IPS DF 4.7 (cell line): ENCODE data around the gene MSRB3.
"Not testable (repeated sequence)": the region's sequence is repeated elsewhere in the genome, so short reads cannot be mapped to it uniquely, and the experiment has no call there.

Experiments used
- DNase-seq: peaks from one replicate; pipeline ENCODE4 v3.0.0-alpha.2; 2013; ENCODE audit warnings: low spot score; ENCODE audit errors: extremely low read depth

MSRB3 gene

DNA sequence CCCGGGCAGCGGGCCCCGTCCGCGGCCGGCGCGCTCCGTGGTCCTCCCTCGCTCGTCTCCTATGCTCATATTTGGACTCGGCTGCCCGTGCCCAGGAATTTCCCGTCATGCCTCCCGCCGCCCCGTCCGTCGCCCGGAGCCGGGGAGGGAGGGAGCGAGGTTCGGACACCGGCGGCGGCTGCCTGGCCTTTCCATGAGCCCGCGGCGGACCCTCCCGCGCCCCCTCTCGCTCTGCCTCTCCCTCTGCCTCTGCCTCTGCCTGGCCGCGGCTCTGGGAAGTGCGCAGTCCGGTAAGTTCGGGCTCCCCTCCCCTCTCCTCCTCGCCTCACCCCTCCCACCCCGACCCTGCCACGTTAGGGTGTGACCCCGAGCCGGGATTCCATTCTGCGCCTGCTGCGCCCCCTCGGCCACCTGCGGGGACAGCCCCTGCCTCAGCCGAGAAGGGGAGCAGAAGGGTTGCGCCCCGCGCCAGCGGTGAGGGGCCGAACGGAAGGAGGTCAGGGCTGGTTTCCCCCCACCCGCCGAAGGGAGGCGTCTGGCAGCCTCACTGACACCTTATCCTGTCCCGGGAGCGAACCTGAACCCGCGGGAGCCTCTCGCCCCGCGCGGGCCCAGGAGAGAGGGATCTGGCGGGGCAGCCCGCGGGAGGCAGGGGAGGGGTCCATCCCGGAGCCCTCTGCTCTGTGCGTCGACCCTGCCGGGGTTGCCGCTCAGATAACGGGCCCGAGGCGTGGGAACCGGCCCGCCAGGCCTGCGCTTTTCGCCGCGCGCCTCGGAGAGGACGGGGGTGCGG, at the start of gene MSRB3:
TSS of gene MSRB3 (plus strand) at position 108 of the 793 bp plus-strand sequence. CDS start 29,897 bp downstream, outside the sequence.
- no peak for DNase-seq

DNA sequence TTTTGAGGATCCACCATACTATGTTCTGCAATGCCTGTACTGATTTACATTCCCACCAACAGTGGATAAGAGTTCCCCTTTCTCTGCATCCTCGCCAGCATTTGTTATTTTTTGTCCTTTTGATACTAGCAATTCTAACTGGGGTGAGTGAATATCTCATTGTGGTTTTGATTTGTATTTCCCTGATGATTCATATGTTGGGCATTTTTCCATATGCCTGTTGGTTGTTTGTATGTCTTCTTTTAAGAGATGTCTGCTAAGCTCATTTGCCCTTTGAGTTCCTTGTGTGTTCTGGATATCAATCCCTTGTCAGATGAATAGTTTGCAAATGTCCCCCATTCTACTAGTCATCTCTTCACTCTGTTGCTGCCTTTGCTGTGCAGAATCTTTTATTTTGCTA, 49.0 kb upstream of the MSRB3 start:
- DNase-seq: no peak

DNA sequence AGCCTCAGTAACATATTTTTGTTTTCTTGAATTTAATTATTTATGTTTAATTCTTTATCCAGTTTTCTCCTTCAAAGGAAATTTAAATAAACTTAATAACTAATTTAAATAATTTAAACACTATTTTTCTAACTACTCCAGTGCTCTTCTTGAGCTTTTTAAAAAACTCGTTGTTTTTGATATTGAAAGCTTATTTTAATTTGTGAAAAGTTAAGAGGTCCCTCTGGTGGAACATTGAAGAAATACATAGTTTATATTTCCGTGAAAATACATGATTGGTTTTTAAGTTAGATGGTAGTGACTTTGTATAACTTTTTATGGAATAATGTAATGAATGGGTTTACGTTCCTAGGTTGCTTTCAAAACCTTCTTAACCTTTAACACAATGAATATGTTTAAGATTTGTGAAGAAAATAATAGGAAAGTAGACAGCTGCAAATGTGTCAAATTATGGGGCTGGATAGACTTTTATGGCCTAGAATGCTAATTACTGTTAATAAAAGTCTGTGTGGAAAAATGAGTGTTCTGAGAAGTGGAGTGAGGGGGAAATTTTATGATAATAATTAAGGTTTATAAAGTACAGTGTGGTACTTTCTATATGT, 45.9 kb upstream of the MSRB3 start:
- no peak for DNase-seq

DNA sequence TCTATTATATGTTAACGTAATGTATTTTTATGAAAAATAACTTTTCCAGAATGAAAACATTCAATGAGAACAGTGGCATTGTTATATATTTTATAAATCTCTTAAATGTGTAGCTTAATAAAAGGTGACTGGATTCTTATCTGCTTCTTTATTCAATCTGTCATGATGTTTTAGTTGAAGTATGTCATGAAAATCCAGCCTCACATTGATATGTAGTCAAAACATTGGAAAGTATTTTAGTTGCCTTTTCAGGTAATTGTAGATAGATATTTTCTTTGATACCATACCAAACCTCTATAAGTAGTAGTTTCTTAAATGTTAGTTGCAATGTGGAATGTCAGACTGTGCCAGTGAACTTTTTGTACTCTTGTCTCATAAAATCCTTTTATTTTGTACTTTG, 41.3 kb upstream of the MSRB3 start:
- DNase-seq: no peak

DNA sequence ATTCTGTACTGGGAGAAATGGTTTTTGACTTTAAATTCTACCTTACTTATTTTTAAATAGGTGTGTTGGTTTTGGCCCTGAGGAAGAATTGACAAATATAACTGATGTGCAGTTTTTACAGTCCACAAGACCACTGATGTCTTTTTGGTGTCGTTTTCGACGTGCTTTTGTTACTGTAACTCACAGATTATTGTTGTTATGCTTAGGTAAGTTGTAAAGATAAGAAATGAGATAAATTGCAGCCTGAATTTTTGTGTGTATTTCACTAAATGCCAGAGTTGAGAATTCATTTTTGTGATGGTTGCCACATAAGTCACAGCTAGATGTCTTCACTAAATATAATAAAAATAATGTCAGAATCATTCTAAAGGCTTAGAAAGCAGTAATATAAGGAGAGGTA, 39.9 kb upstream of the MSRB3 start:
- no peak for DNase-seq

DNA sequence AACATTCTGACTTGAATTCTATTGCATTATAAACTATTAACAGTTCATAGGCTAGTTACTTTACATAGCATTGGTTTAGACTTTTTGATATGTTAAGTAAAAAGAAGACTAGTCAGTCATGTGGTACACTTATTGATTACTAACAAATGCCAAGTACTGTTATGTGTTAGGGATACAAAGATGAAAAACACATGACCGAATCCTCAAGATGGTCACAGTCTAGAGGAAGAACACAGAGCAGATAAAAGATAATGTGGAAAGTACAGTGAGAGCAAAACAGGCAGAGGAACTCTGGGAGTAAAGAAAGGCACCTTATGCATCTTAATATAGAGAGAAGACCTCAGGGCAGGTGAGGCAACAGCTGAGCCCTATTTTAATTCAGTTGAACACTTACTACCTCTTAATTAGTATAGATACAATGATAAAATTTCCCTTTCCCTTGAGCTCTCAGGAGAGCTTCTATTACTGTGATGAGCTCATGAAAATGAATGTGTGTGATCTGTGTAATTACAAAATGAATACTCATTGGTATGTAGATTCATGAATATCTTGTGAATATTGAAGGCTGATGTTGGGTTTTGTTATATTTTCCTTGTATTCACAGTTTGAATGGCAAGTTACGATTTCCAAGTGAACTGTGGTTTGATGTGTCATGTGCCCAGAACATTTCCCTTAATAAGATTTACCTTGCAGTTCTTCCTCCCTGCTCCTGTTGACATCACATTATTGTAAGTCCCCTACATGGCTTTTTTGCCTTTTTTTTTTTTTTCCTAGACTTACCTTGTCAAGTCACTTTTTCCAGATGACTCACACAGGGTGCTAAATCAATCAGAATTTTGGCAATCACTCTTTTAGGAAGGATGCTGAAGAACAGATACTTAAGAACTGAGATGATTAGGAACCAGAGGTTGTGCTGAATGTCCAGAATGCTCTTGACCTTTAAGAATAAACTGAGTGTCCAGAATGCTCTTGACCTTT, 29.5 kb upstream of the MSRB3 start:
- no peak for DNase-seq

DNA sequence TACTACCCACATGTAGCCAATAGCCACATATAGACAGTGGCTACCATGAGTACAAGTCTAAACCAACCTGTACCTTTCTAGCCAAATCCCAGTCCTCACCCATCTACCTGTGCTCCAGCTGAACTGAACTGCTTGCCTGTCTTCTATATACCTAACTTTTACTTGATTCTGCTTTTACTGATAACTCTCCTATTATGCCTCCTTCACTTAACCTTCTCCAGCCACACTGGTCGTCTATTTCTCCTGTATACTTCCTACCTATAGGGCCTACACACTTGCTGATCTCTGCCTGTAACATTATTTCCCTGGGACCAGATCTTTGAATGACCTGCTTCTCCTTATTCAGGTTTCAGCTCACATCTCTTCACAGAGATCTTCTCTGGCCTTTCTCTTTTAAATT, 26.0 kb upstream of the MSRB3 start:
- DNase-seq: no peak

DNA sequence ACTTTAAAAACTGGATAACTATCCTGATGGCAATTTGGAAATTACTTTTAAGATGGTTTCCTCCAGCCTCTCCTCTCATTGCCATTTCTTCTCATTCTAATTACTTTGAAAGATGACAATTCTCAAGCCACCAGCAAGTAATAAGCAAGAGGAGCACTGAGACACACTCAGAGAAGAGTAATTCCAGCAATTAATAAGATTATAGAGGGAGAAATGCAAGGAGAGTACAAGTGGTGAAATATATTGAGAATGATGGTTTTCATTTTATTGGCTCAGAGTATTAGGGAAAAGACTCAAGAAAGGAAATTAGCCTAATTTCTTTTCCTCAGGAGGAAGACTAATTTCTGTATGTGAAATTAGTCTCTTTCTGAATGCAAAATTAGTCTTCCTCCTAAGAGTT, 20.5 kb upstream of the MSRB3 start:
- DNase-seq: no peak

GRCh38 chr12:65259501-65259900, 19.0 kb upstream of the MSRB3 start:
- no peak for DNase-seq

DNA sequence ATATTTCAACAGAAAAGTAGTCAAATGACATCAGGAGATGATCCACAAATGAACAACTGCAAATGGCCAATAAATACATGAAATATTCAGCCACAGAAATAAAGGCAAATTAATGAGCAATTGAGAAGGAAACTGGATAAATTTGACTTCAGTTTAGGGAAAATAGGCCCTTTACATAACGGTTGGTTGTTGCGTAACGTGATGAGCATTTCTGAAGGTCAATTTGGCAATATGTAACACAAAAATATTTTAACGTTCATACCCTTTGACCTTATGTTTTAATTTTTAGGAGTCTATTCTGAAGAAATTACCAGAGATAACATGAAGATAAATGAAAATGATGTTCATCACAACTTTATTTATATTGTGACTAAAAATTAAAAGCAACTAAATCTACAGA, 14.7 kb upstream of the MSRB3 start:
- DNase-seq: no peak

DNA sequence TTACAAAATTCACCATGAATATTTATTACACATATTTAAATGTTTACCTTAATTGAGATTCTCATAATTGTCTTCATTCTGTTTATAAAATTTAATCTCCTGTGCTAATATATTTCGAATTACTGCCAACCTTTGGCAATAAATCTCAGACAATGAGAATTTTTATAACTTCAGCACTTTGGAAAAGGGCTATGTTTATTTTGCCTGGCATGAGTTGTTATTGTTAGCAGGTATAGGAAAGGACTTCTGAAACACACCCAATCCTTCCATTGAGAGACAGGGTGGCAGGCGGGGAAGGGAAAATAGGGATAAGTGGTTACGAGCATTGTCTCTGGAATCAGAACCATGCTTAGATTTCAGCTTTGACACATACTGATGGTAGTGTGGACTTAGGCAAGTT, 12.1 kb upstream of the MSRB3 start:
- DNase-seq: no peak

DNA sequence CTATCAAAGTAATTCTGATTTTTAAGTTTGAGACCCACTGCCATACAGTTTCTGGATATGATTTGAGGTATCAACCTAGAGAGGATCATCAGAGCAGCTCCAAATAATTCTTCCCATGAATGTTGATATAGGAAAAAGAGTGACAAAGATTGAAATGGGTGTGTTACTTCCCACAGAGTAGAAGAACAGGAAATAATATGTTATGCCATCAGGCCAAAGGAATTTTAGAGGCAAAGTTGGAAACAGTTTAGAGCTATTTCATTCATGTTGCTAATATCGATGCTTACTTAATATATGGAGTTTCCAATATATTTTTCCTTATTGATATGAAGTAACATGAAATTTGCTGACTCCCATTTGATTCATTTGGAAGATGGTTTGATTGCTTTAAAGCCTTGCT, 8.9 kb upstream of the MSRB3 start:
- no peak for DNase-seq

DNA sequence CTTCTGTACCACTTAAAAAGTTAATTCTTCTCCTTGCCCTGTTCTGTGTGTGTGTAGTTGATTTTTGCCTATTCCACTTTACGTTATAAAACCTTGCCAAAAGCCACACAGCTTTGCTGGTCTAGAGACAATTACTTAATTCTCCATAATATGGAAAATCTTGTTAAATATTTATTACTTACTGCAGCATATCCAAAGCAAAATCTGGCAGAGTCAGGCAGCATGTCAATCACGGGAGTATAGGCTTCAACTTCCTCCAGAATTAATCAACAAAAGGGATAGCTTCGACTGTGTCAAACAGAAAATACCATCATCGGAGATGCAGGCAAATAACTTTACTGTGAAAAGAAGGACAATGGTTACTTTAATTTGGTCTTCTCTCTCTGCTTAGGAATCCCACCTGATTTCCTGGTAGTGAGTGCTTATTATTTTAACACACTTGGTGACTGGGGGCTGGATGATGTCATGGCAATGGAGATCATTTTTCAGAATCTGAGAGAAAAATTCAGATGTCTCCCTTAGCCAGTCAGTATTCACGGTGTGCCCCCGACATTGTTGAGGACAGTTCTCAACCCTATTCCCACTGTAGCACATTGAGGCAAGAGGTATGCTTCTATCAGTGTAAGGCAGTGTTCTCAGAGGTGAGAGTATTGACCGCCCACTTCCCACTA, 3.7 kb upstream of the MSRB3 start:
- no peak for DNase-seq

DNA sequence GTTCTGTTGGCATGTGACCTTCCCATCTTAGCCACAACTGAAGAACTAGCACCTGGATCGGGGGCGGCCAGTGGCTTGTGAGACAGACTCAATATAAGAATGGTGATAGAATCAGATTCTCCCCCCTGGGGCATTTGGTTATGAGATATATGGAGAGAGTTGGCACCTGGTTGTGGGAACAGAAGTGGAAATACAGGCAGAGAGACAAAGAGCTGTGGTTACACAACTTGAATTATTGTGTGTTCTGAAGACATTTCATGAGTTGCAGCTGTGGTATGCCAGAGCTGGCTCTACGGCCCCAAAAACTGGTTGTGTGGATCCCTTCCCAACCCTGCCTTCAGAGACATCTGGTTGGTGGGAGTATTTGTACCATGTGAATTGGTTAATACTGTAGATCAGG, 2.9 kb upstream of the MSRB3 start:
- no peak for DNase-seq

DNA sequence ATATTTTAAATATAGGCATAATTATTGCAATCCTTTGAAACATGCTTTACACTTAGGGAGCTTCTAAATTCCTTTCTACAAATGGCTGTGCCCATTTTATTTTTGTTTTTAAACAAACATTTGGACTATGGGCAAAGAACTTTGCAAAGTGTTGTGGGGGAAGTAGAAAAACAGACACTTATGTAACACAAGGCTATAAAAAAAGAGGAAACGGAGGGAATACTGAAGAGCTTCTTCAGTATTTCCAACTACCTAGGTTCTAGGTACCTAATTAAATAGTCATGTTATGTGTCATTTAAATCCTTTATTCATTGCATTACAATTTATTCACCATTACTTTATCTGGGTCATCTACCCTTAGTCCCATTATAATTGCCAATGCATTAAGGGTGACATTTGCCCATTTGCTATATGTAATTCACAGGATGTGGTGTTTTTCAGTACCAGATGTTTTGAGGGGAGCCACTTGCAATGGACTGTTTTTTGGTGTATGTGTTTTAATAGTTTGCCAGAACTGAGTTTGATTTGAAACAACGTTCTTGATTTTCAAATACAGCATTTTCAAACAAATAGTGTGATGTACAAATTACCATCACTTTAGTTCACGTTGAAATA, 1.5 kb upstream of the MSRB3 start:
- no peak for DNase-seq

GRCh38 chr12:65277994-65278575, 398 bp upstream of the MSRB3 start:
- no peak for DNase-seq

- no peak for DNase-seq
These were observed 1.1 kb downstream of the MSRB3 start for GRCh38 chr12:65279369-65280112.

- no peak for DNase-seq
These were observed 1.8 kb downstream of the MSRB3 start for GRCh38 chr12:65280306-65280705.

GRCh38 chr12:65282840-65283239, 4.4 kb downstream of the MSRB3 start:
- DNase-seq: no peak

- DNase-seq: not testable (repeated sequence)
These were observed 7.0 kb downstream of the MSRB3 start for GRCh38 chr12:65285532-65285931.
